ENCODE measurements around the gene MST1R. TPM values are rescaled to one million over a fixed set of nuclear protein-coding genes. Genes with fewer than 3 reads are reported as not detected.

MST1R gene
- polyA plus RNA-seq, 1 donor (not counting 4 experiments of a cell fraction or from before 2014, with no cell fraction given), result 106 TPM

- Histone ChIP-seq H3K79me2 (ENCODE audit: control insufficient read depth, insufficient read depth, low read length) (no peaks in the 10 kb centered on the region), H3K4me1 (ENCODE audit: control insufficient read depth, extremely low read depth, insufficient read depth, low read length) (no peaks in the 10 kb centered on the region), H4K20me1 (ENCODE audit: control insufficient read depth, extremely low read depth, insufficient read depth, low read length) (peaks cover 19% of the 10 kb centered on the region), H3K9me3 (ENCODE audit: control insufficient read depth, low read depth, low read length) (no peaks in the 10 kb centered on the region), H3K9ac (ENCODE audit: control insufficient read depth, extremely low read depth, insufficient read depth, low read length) (no peak overlapping the region), H3K36me3 (ENCODE audit: control insufficient read depth in 2 of 2, extremely low read depth in 1 of 2, insufficient read depth in 2 of 2, low read length in 2 of 2) (peaks cover 21 to 28% of the 10 kb centered on the region in 2 experiments), H3K9me1 (ENCODE audit: control insufficient read depth, extremely low read depth, insufficient read depth, low read length) (peaks cover 3% of the 10 kb centered on the region), H3K4me3 (ENCODE audit: control insufficient read depth in 2 of 3, extremely low read depth in 1 of 3, insufficient read depth in 2 of 3, low read depth in 1 of 3, low read length in 3 of 3) (no peak overlapping the region), H3K27ac (ENCODE audit: control insufficient read depth, insufficient read depth, low read length) (no peak overlapping the region), H3K4me2 (ENCODE audit: control insufficient read depth, extremely low read depth, insufficient read depth, low read depth, low read length) (no peak overlapping the region), H2AFZ (ENCODE audit: control insufficient read depth, low read length) (no peak overlapping the region), H3K27me3 (ENCODE audit: control insufficient read depth, extremely low read depth, insufficient read depth, low read length) (no peaks in the 10 kb centered on the region)
- no peak for DNase-seq (ENCODE audit: low read depth, low spot score)
- no peak for FAIRE-seq
- dilution Hi-C loops (cut with MboI; ENCODE audit: extremely low pct_ligation_motif_present, low sequenced_read_pairs), result no loop called here
- TF ChIP-seq CTCF (optimal IDR thresholded peaks at IDR 0.05 in 1 of 3, IDR thresholded peaks at IDR 0.05 in 1 of 3, conservative IDR thresholded peaks at IDR 0.05 in 1 of 3; ENCODE audit: extremely low read depth in 1 of 3, insufficient read depth in 2 of 3, low read length in 3 of 3) (no peak), EZH2 (IDR thresholded peaks at IDR 0.05; ENCODE audit: low read length) (no peak)
These were observed 19.7 kb downstream of the MST1R start for GRCh38 chr3:49883998-49884397.

- Histone ChIP-seq H3K4me2 (ENCODE audit: control insufficient read depth, extremely low read depth, insufficient read depth, low read depth, low read length) (no peak overlapping the region), H3K4me1 (ENCODE audit: control insufficient read depth, extremely low read depth, insufficient read depth, low read length) (no peaks in the 10 kb centered on the region), H3K79me2 (ENCODE audit: control insufficient read depth, insufficient read depth, low read length) (no peaks in the 10 kb centered on the region), H3K27ac (ENCODE audit: control insufficient read depth, insufficient read depth, low read length) (no peak overlapping the region), H4K20me1 (ENCODE audit: control insufficient read depth, extremely low read depth, insufficient read depth, low read length) (peaks cover 15% of the 10 kb centered on the region), H3K9ac (ENCODE audit: control insufficient read depth, extremely low read depth, insufficient read depth, low read length) (no peak overlapping the region), H3K9me3 (ENCODE audit: control insufficient read depth, low read depth, low read length) (no peaks in the 10 kb centered on the region), H3K36me3 (ENCODE audit: control insufficient read depth in 2 of 2, extremely low read depth in 1 of 2, insufficient read depth in 2 of 2, low read length in 2 of 2) (peaks cover 8 to 17% of the 10 kb centered on the region in 2 experiments), H2AFZ (ENCODE audit: control insufficient read depth, low read length) (no peak overlapping the region), H3K27me3 (ENCODE audit: control insufficient read depth, extremely low read depth, insufficient read depth, low read length) (no peaks in the 10 kb centered on the region), H3K4me3 (ENCODE audit: control insufficient read depth in 2 of 3, extremely low read depth in 1 of 3, insufficient read depth in 2 of 3, low read depth in 1 of 3, low read length in 3 of 3) (no peak overlapping the region), H3K9me1 (ENCODE audit: control insufficient read depth, extremely low read depth, insufficient read depth, low read length) (peaks cover 3% of the 10 kb centered on the region)
- FAIRE-seq (no peak), DNase-seq (ENCODE audit: low read depth, low spot score) (no peak)
- dilution Hi-C loops (cut with MboI; ENCODE audit: extremely low pct_ligation_motif_present, low sequenced_read_pairs), result no loop called here
- no peak for TF ChIP-seq EZH2 (IDR thresholded peaks at IDR 0.05; ENCODE audit: low read length)
These were observed 21.5 kb downstream of the MST1R start for GRCh38 chr3:49882166-49882565.

All from keratinocyte (primary cell).